Astrocyte of the spinal cord (primary cell): ENCODE results near the gene WNT3A.

Experiments
- DNase-seq: peaks from one replicate; pipeline ENCODE4 v3.0.0; 2011; ENCODE audit warnings: low read depth, low spot score
- H3K4me3 ChIP-seq: 2 replicates; pipeline ENCODE4 v1.5.1; 2011; ENCODE audit warnings: low read depth, mild to moderate bottlenecking, low read length, moderate library complexity
- in situ Hi-C: cut with HindIII; loops from 2 replicates; pipeline ENCODE4 v1.10.0; 2017; ENCODE audit warnings: low sequenced_read_pairs
- TF ChIP-seq, protein P1 (sequence below): IDR thresholded peaks from 2 replicates; pipeline ENCODE4 v1.5.1; 2012; ENCODE audit warnings: low read depth, mild to moderate bottlenecking, low read length, inconsistent platforms

WNT3A gene

DNA sequence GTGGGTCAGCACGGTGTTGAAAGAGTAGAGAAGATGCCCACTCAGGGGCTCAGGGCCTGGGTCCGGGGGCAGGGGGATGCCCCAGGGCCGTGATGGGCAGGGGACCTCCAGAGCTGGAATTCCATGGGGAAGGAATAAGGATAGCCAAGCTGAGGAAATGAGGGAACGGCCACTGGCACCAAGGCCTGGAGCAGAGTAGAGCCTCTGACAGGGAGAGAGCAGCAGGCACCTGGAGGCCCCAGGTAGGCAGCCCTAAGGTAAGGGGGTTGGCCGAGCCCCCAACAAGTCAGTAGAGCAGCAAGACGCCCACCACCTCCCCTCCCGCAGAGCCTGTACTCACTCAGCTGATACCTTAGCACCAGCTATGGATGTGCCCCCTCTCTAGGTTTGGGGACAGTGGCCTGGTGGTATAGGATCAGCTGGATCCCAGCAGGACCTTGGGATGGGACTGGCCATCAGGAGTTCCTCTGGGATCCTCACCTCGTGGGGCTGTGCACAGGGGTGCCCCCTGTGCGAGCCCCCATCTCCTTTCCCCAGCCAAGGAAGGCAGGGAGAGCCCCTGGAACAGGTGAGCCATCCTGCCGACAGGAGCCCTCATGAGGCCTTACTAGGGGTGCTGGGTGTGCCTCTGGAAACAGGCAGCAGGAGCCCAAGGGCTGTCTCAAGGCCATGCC lies 54.8 kb downstream of the WNT3A start:
- in situ Hi-C loops: no loop called here
- H3K4me3 ChIP-seq: no peak overlapping the region
- DNase-seq: no peak
- TF ChIP-seq, protein P1, sequence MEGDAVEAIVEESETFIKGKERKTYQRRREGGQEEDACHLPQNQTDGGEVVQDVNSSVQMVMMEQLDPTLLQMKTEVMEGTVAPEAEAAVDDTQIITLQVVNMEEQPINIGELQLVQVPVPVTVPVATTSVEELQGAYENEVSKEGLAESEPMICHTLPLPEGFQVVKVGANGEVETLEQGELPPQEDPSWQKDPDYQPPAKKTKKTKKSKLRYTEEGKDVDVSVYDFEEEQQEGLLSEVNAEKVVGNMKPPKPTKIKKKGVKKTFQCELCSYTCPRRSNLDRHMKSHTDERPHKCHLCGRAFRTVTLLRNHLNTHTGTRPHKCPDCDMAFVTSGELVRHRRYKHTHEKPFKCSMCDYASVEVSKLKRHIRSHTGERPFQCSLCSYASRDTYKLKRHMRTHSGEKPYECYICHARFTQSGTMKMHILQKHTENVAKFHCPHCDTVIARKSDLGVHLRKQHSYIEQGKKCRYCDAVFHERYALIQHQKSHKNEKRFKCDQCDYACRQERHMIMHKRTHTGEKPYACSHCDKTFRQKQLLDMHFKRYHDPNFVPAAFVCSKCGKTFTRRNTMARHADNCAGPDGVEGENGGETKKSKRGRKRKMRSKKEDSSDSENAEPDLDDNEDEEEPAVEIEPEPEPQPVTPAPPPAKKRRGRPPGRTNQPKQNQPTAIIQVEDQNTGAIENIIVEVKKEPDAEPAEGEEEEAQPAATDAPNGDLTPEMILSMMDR: no peak

DNA sequence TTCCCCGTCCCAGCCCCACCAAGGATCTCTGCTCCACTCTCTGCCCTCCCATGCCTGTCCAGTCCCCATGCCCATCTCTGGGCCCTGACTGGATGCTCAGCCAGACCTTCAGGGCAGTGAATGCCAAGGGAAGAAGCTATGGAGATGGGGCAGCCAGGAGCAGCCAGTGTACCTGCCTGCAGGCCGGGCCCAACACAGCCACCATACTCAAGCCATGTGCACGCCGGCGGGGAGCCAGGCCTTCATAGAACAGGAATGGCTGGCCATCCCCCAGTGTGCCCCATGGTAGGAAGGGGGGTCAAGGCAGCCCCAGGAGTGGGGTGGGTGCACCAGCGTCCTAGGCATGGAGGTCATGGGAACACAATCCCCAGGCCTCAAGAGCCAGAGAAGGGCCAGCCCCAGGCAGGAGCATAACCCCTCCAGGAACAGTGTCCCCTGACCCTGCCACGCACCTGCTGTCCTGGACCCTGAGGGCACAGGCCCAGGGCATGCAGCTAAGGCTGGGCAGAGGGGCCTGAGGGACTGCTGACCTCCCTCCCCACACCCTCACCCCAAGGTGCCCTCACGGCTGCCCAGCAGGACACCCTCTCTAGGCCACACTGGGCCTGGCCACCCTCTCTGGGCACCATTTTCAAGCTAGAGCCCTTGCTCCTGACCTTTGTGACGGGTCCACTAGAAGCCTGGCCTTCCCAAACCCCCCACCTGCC lies 55.4 kb downstream of the WNT3A start:
- in situ Hi-C loops: no loop called here
- no peak for DNase-seq
- TF ChIP-seq, protein P1: no peak
- H3K4me3 ChIP-seq: no peak overlapping the region

DNA sequence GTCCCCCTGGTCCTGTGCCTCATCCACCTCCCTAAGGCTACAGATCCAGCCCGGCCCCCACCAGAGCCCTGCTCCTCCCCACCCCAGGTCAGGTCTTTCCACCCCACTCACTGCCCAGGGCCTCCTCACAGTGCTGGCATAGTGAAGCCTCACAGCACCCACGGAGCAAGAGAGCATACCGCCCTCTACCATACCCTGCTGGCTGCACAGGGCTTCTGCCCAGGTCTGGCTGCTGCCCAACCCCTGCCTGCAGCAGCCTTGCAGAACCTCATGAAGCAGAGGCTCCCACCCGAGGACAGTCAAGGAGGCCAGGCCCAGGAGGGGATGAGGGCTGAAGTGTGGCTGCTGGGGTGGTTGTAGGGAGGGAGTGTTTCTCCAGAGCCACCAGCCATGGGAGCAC lies 56.0 kb downstream of the WNT3A start:
- in situ Hi-C loops: no loop called here
- no peak overlapping the region for H3K4me3 ChIP-seq
- no peak for DNase-seq
- TF ChIP-seq, protein P1: no peak

DNA sequence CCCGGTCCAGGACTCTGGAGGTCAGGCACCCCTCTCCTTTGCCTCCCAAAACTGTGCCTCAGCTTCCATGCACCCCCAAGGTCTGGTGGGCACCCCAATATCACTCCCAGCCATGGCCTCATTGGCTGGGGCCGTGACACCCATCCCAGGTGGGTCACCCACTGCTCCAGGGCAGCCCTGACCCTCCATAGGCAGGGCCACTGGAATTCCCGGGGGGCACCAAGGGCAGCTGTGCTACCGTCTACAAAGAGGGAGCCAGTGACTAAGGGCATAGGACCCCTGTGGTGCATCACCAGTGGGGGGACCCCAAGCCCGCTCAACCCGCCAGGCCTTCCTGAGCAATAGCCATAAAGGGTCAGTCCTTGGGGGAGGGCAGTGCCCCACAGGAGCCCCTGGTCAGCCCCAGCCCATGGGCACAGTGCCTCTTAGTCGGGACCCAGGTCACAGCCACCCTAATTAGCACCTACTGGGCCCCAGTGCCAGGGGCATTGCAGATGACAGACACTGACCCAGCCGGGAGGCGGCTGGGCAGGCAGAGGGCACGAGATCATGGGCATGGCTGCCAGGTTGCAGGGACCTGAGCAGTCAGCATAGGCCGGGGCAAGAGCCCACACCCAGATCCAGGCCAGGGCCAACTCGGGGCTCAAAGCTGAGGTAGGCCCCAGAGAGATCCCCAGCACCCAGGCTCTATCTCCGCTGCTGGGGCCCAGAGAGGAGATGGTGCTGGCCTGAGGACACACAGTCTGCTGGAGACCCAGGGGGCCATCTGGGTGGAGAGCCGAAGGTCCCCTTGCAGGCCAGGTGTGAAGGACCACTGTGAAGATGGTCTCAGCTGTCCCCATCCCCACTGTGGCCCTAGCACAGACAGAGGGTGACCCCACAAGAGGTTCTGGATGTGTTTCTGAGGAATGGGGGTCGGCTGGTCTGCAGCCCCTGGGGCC lies 56.7 kb downstream of the WNT3A start:
- no peak overlapping the region for H3K4me3 ChIP-seq

DNA sequence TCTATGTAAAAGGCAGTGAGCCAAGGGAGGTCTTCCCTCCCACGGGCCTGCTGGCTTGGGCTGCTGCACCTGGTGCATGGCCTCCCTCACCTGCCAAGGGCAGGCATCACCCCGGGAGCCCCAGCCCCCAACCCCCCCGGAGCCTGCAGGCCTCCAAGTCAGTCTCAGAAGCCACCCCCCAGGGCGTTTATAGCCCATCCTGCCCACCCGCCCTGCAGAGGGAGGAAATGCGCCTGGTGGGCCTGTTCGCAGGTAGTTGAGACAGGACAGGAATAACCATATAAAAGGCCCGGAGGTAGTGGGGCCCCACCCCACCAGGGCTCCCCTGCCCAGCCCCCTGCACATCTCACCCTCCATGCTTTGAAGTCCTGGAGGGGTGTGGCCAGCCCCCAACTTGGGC lies 57.5 kb downstream of the WNT3A start:
- H3K4me3 ChIP-seq: no peak overlapping the region
- in situ Hi-C loops: no loop called here
- DNase-seq: no peak
- TF ChIP-seq, protein P1: no peak

More for the DNA sequence above, 56.7 kb downstream of the WNT3A start:
- in situ Hi-C loops: no loop called here
- TF ChIP-seq, protein P1: no peak
- DNase-seq: no peak

DNA sequence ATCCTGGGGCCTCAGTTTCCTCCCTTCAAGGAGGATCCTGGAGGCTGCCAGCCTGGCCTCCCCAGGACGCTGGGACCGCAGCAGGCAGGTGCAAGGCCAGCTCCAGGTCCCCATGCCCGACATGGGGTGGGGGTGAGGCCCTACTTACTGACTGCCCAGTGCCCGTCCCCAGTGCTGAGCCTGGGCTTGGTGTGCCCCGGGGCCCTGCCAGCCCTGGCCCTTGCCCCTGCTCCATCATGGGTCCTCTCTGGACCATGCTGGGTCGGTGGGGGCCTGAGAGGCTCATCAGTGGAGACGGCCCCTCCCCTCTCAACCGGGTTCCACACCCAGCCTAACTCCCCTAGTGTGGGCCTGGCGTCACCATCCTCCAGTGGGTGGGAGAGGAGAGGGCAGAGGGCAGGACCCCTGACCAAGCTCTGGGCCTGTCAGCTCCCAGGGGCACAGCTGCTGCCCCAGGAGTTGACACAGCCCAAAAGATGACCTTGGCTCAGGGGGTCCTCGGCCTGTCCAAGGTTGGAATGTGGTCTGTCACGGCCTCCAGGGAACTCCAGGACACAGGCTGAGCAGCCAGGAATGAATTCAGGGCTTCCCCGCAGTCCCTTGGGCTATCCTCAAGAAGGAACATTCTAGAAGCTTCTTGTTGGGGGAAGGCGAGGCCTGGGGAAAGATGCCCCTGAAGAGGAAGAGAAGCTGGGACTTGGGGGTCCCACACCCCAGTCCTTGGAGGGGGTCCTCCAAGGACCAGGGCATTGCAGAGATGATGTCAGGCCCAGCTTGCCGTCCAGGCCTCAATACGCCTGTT lies 58.1 kb downstream of the WNT3A start:
- TF ChIP-seq, protein P1: no peak
- in situ Hi-C loops: no loop called here

More for the DNA sequence above, 58.1 kb downstream of the WNT3A start:
- DNase-seq: no peak
- H3K4me3 ChIP-seq: no peak overlapping the region
